Measurements from ENCODE around the gene TOPBP1.
A peak's percentile ranks its signal among the peaks of the same experiment; 100 is the strongest.
"Not testable (repeated sequence)": the region's sequence is repeated elsewhere in the genome, so short reads cannot be mapped to it uniquely, and the experiment has no call there.

The TOPBP1 gene

DNA sequence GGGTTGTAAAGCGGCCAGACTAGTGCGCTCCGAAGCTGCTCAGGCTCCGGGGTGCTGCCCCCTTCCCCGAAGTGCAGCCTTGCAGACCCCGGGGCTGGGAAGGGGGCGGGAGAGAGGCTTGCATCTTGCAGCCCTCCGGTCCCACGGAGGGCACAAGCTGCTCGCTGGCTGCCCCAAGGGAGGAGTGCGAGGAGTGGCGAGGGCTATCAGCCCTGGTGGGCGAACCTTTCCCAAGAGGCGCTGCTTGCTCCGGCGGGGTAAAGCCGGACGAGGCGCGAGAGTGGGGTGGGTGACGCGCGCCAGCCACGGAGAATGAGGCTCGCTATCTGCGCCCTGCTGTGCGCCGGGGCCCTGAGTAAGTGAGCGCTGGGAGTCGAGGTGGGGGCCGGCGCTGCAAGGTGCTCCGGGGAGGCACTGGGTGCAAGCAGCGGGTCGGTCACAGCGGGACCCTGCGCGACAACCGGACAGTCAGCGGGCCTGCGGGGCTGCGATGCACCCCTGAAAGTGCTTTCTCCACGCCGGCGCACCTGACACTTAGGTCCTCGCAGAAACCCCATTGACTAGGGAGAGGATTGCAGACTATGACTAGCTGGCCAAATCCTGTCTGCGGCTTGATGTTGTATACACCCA is 12.7 kb upstream of the TOPBP1 start:
- DNase-seq (ENCODE audit: low spot score): no peak

- no peak for DNase-seq (ENCODE audit: low spot score)
These were observed 12.0 kb upstream of the TOPBP1 start for GRCh38 chr3:133673746-133674145.

GRCh38 chr3:133672461-133672860 is 10.7 kb upstream of the TOPBP1 start:
- DNase-seq (ENCODE audit: low spot score): no peak

DNA sequence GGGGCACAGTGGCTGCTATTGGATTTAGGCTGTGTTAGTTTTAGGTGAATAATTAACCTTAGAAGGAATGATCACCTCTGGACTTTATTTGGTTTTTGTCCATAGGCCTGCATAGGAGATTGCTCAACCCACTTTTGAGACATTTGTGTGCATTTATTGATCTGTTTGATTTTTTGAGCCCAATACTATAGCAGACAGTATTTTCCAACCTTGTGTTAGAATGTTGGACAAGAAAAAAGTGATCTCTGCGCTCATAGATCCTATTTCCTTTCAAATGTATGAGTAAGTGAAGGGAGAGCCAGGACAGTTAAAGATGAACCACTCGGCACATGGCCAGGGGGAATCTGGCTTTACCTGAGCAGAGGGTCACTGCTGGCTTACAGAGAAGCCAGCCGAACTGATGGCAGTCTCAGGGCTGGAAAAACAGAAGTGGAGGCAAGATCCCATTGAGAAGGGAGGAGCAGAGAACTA is 8.8 kb upstream of the TOPBP1 start:
- no peak for DNase-seq (ENCODE audit: low spot score)

DNA sequence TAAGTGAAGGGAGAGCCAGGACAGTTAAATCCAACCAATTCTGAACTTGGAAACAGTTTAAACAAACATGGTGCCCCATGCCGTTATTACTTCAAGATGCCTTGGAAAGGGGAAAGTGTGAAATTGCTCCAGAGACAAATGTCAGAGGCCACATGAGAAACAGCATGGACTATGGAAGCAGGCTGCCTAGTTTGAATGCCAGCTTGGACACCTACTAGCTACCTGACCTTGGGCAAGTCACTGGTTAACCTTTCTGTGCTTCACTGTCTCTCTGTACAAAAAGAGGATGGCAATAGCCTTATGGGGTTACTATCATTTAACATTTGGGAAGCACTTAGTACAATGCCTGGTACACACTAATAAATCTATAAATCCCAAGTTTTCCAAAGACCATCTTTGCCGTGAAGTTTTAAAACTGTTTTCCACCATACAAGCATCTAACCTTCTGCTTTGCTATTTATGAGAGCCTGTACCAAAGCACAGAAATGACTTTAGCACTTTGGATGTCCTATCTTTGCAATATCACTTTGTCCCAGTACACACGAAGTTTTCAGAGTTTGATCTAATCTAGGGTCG is 8.3 kb upstream of the TOPBP1 start:
- DNase-seq (ENCODE audit: low spot score): no peak

DNA sequence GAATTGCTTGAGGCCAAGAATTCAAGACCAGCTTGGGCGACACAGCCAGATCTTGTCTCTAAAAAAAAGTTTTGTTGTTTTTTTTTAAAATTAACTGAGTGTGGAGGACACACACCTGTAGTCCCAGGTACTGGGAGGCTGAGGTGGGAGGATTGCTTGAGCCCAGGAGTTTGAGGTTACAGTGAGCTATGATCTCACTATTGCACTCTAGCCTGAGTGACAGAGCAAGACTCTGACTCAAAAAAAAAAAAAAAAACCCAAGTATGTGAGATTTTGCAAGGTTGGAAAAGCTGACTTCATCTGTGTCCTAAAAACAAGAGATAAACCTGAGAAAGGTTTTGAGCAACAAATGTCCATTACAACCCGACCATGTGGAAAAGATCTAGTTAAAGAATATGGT is 5.4 kb upstream of the TOPBP1 start:
- no peak for DNase-seq (ENCODE audit: low spot score)

DNA sequence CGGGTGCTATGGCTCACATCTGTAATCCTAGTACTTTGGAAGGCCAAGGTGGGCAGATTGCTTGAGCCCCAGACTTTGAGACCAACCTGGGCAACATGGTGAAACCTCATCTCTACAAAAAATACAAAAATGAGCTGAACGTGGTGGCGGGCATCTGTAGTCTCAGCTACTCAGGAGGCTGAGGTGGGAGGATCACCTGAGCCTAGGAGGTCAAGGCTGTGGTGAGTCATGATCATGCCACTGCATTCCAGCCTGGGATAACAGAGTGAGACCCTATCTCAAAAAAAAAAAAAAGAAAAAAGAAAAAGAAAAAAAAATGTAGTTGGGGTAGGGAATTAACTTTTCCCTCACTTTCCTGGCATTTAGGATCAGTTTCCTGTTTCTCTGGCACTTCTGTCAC is 3.4 kb upstream of the TOPBP1 start:
- DNase-seq (ENCODE audit: low spot score): not testable (repeated sequence)

- DNase-seq (ENCODE audit: low spot score): peak; percentile 76
These were observed 2.0 kb upstream of the TOPBP1 start for GRCh38 chr3:133663569-133664313.

GRCh38 chr3:133662278-133662651 is 524 bp upstream of the TOPBP1 start:
- DNase-seq (ENCODE audit: low spot score): peak; percentile 18

DNA sequence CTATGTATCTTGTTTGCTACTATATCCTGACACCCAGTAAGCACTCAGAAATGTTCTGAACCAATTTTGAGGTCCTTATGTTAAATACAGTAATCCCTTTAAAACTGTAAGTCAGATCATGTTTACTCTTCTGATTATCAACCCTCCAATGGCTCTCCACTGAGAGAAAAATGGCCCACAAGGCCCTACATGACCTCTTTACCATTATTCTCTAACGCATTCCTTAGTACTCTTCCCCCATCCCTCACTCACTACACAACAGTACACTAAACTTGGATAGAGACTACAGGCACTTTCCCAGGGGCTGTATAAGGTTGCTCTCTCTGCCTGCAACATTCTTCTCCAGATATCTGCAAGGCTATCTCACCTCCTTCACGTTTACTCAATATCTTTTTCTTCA is 1.9 kb downstream of the TOPBP1 start:
- no peak for DNase-seq (ENCODE audit: low spot score)

DNA sequence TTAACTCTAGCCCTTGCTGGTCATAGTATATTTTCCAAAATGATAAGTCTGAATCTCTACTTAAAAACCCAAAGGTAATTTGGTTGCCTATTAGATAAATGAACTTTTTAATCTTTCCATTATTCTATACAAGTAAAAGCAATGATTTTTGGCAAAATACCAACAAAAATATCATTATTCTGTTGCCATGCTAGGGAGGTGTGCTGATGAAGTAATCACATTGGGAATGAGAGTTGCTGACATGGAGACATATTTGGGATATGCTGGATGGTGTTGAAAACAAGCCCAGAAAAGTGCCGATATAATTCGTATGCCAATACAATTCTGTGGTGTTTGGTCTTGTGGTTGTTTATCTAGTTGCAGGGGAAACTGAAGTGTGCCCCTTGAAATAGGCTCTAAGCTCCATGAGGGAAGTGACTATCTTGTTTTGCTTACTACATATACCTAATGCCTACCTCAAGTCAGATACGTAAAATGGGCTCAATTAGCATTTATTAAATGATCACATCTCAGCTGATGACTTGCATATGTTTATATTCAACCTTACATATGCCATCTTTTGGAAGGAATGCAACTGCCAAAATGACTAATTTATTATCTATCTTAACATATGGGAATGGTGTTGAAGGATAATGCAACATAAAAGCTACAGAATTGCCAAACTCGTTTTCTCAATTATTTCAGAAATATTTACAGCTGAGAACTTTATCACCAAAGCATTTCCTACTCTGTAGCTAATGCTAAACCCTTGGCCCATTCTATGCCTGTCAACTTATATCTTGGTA is 5.8 kb downstream of the TOPBP1 start:
- no peak for DNase-seq (ENCODE audit: low spot score)

- DNase-seq (ENCODE audit: low spot score): no peak
These were observed 12.2 kb downstream of the TOPBP1 start for GRCh38 chr3:133649486-133650068.

DNA sequence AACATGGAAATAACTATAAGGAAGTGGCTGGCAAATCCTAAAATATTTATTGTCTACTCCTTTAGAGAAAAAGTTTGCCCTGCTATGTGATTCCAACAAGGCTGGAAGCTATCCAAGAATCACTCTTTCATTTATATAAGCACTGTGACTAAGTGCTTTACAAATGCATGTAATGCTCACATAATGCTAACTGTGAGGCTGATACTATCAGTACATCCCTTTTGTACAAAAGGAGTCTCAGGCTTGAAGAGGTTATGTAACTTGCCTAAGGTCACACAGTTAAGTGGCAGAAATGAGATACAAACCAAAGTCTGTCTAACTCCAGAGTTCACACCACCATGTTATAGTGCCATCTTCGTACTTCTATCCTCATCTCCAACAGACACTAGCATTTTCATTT is 17.0 kb downstream of the TOPBP1 start:
- DNase-seq (ENCODE audit: low spot score): peak; percentile 18

GRCh38 chr3:133643611-133644010 is 18.1 kb downstream of the TOPBP1 start:
- no peak for DNase-seq (ENCODE audit: low spot score)

GRCh38 chr3:133641254-133641653 is 20.5 kb downstream of the TOPBP1 start:
- no peak for DNase-seq (ENCODE audit: low spot score)

DNA sequence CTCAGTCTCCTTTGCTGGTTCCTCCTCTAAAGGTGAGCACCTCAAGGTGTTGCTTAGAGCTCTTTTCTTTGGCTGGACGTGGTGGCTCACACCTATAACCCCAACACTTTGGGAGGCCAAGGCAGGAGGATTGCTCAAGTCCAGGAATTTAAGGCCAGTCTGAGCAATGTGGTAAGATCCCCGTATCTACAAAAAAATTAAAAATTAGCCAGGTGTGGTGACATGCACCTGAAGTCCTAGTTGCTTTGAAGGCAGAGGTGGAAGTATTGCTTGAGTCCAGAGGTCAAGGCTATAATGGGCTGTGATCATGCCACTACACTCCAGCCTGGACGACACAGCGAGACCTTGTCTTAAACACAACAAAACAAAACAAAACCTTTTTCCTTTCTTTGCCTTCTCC is 28.3 kb downstream of the TOPBP1 start:
- DNase-seq (ENCODE audit: low spot score): no peak

DNA sequence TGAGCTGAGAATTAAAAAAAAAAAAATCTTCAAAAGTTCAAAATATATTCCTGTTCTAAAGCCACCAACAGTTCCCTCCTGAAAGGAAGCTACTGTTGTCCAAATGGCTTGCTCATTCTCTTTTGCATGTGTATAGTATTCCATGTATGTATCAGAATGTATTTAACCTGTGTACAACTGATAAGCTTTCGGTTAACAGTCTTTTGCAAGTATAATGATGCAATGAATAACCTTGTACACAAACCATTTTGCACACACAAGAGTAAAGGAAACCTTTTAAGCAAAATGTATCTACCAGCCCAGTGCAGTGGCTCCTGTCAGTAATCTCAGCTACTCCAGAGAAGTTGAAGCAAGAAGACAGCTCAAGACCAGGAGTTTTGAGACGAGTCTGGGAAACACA is 32.6 kb downstream of the TOPBP1 start:
- no peak for DNase-seq (ENCODE audit: low spot score)

- DNase-seq (ENCODE audit: low spot score): no peak
These were observed 34.0 kb downstream of the TOPBP1 start for GRCh38 chr3:133627789-133628188.

DNA sequence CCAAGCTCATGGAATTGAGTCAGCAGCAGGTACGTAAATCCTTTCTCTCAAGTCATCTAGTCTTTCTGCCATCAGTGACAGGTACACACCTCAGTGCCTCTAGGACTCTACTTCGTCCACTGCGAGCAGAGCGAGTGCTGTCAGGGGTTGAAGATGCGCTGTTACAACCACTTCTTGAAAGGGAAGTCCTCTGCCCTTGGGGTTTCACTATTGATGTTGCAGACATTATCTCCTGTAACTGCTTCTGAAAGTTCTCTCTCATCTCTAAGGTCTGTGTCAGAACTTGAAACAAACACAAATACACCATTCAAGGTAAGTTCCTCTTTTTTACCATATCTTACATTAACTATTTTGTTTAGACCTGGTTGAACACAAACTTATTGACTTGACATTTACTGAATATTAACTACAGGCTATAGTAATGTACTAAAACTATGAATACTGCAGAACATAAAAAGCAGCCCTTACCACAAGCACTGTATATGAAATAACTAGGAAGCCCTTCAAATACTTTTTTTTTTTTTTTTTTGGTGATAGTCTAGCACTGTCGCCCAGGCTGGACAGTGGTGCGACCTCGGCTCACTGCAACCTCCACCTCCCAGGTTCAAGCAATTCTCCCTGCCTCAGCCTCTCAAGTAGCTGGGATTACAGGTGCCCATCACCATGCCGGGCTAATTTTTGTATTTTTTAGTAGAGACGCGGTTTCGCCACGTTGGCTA is 41.5 kb downstream of the TOPBP1 start:
- no peak for DNase-seq (ENCODE audit: low spot score)

DNA sequence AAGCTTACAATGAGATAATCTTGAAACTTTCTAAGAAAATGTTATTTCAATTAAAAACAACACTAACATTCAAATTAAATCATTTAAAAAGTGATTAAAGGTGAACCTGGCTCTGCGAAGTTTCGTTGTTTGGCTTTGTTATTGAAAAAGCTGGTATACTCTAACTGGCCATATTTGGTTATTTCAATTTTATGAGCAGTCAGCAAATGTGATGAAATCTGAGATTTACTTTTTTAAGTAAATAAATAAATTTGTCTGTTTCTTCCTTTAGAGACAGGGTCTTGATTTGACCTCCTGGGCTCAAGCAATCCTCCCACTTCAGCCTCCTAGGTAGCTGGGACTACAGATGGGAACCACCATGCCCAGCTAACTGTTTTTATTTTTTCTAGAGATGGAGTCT is 50.2 kb downstream of the TOPBP1 start:
- no peak for DNase-seq (ENCODE audit: low spot score)

- no peak for DNase-seq (ENCODE audit: low spot score)
These were observed 51.7 kb downstream of the TOPBP1 start for GRCh38 chr3:133610031-133610430.

- DNase-seq (ENCODE audit: low spot score): no peak
These were observed 53.4 kb downstream of the TOPBP1 start for GRCh38 chr3:133608388-133608787.
